DOHH2 (cell line): ENCODE results near the gene PPFIBP1.

Experiments
- H3F3A ChIP-seq: fragments of 200-600 bp; sonication (generic), shearing (Covaris generic); 2 replicates; pipeline ENCODE4 v1.6.0; 2016; ENCODE audit warnings: antibody characterized with exemption, mild to moderate bottlenecking; ENCODE audit not compliant: control insufficient read depth, insufficient read depth
- H3K27ac ChIP-seq: fragments of 200-600 bp; sonication (generic); 2 replicates; pipeline ENCODE4 v1.5.1; 2014; ENCODE audit warnings: low read depth, mild to moderate bottlenecking, low read length, moderate library complexity
- H3K27me3 ChIP-seq: fragments of 200-600 bp; sonication (generic); 2 replicates; pipeline ENCODE4 v1.6.1; 2014; ENCODE audit warnings: mild to moderate bottlenecking, low read length, mixed read lengths; ENCODE audit not compliant: control insufficient read depth
- H3K36me3 ChIP-seq: fragments of 200-600 bp; sonication (generic); 2 replicates; pipeline ENCODE4 v1.6.1; 2014; ENCODE audit warnings: mild to moderate bottlenecking, low read length, moderate library complexity, mixed read lengths; ENCODE audit not compliant: control insufficient read depth
- H3K4me1 ChIP-seq: fragments of 200-600 bp; sonication (generic); 2 replicates; pipeline ENCODE4 v1.6.1; 2014; ENCODE audit warnings: mild to moderate bottlenecking, low read length, mixed read lengths; ENCODE audit not compliant: control insufficient read depth
- H3K4me2 ChIP-seq: fragments of 200-600 bp; sonication (generic); 2 replicates; pipeline ENCODE4 v1.6.0; 2014; ENCODE audit warnings: mild to moderate bottlenecking, low read length, moderate library complexity
- H3K4me3 ChIP-seq: fragments of 200-600 bp; sonication (generic); 2 replicates; pipeline ENCODE4 v1.5.1; 2014; ENCODE audit warnings: mild to moderate bottlenecking, low read length, mixed read lengths
- H3K79me2 ChIP-seq: fragments of 200-600 bp; sonication (generic); 2 replicates; pipeline ENCODE4 v1.6.1; 2014; ENCODE audit warnings: mild to moderate bottlenecking, low read length, mixed read lengths; ENCODE audit not compliant: control insufficient read depth
- H3K9me2 ChIP-seq: fragments of 200-600 bp; sonication (generic); replicated peaks from 2 replicates; pipeline ENCODE4 v1.6.1; 2014; ENCODE audit warnings: mild to moderate bottlenecking, low read length, mixed read lengths; ENCODE audit not compliant: control insufficient read depth
- H3K9me3 ChIP-seq: fragments of 200-600 bp; sonication (generic); 2 replicates; pipeline ENCODE4 v1.6.1; 2014; ENCODE audit warnings: antibody characterized with exemption, low read length, mixed read lengths; ENCODE audit not compliant: control insufficient read depth, insufficient read depth
- H4K20me1 ChIP-seq: fragments of 200-600 bp; sonication (generic); 2 replicates; pipeline ENCODE4 v1.6.0; 2014; ENCODE audit warnings: low read depth, mild to moderate bottlenecking, antibody characterized with exemption, low read length, moderate library complexity; ENCODE audit not compliant: control insufficient read depth, insufficient read depth
- EZH2phosphoT487 ChIP-seq: fragments of 200-600 bp; sonication (generic); IDR thresholded peaks from 2 replicates; pipeline ENCODE4 v1.6.1; 2017; ENCODE audit warnings: borderline replicate concordance, mild to moderate bottlenecking, antibody characterized with exemption, low read length, moderate library complexity, mixed read lengths
- TF ChIP-seq, protein P1 (sequence below): fragments of 200-600 bp; sonication (generic); IDR thresholded peaks from one replicate; pipeline ENCODE4 v1.5.1; 2014; ENCODE audit warnings: antibody characterized with exemption, mild to moderate bottlenecking, low read depth, low read length; ENCODE audit not compliant: poor library complexity, severe bottlenecking

The PPFIBP1 gene

DNA sequence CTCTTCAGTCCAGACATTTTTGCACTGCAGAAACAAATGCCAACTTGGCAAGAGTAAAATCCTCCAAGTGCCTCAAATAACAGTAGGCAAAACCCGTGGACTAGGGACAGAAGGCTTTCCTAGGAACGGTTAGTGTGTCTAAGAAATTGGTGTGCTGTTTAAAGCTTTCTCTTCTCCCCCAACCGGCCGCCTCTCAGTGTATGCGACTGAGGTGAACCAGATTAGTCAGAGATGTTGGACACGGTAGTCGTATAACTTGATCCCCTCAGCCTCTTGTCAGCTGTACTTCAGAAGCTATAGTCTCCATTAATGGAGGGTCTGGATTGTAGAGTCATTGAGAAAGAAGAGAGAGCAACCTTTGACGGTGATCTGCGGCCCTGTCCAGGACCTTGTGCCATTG lies 21.7 kb downstream of the PPFIBP1 start:
- no peak overlapping the region for H3K27ac ChIP-seq
- no peaks in the 10 kb centered on the region for H4K20me1 ChIP-seq
- no peaks in the 10 kb centered on the region for H3K9me2 ChIP-seq
- no peaks in the 10 kb centered on the region for H3K36me3 ChIP-seq
- H3F3A ChIP-seq: no peaks in the 10 kb centered on the region
- H3K27me3 ChIP-seq: peaks cover 8% of the 10 kb centered on the region
- no peaks in the 10 kb centered on the region for H3K9me3 ChIP-seq
- H3K79me2 ChIP-seq: no peaks in the 10 kb centered on the region
- no peaks in the 10 kb centered on the region for H3K4me1 ChIP-seq
- H3K4me3 ChIP-seq: no peak overlapping the region
- H3K4me2 ChIP-seq: no peak overlapping the region
- no peak for TF ChIP-seq EZH2phosphoT487
- TF ChIP-seq, protein P1, sequence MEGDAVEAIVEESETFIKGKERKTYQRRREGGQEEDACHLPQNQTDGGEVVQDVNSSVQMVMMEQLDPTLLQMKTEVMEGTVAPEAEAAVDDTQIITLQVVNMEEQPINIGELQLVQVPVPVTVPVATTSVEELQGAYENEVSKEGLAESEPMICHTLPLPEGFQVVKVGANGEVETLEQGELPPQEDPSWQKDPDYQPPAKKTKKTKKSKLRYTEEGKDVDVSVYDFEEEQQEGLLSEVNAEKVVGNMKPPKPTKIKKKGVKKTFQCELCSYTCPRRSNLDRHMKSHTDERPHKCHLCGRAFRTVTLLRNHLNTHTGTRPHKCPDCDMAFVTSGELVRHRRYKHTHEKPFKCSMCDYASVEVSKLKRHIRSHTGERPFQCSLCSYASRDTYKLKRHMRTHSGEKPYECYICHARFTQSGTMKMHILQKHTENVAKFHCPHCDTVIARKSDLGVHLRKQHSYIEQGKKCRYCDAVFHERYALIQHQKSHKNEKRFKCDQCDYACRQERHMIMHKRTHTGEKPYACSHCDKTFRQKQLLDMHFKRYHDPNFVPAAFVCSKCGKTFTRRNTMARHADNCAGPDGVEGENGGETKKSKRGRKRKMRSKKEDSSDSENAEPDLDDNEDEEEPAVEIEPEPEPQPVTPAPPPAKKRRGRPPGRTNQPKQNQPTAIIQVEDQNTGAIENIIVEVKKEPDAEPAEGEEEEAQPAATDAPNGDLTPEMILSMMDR: no peak

GRCh38 chr12:27547592-27547991 lies 23.6 kb downstream of the PPFIBP1 start:
- Histone ChIP-seq H3K36me3 (no peaks in the 10 kb centered on the region), H3K4me3 (no peak overlapping the region), H3K9me3 (no peaks in the 10 kb centered on the region), H3K4me2 (no peak overlapping the region), H3F3A (no peaks in the 10 kb centered on the region), H3K4me1 (no peaks in the 10 kb centered on the region), H3K27ac (no peak overlapping the region), H3K27me3 (peaks cover 8% of the 10 kb centered on the region), H4K20me1 (no peaks in the 10 kb centered on the region), H3K9me2 (no peaks in the 10 kb centered on the region), H3K79me2 (no peaks in the 10 kb centered on the region)
- no peak for TF ChIP-seq EZH2phosphoT487
- TF ChIP-seq, protein P1: no peak

GRCh38 chr12:27548301-27549199 lies 24.5 kb downstream of the PPFIBP1 start:
- Histone ChIP-seq H4K20me1 (no peaks in the 10 kb centered on the region), H3K9me2 (no peaks in the 10 kb centered on the region), H3K4me2 (no peak overlapping the region), H3K4me1 (no peaks in the 10 kb centered on the region), H3K36me3 (no peaks in the 10 kb centered on the region), H3K79me2 (no peaks in the 10 kb centered on the region), H3K9me3 (no peaks in the 10 kb centered on the region), H3K27ac (no peak overlapping the region), H3F3A (no peaks in the 10 kb centered on the region), H3K4me3 (no peak overlapping the region), H3K27me3 (peaks cover 8% of the 10 kb centered on the region)
- TF ChIP-seq, protein P1: no peak
- no peak for TF ChIP-seq EZH2phosphoT487
